NCI-H1105 treated with DMSO at 0.1 percent for 48 hours (cell line): ENCODE results near the gene TMEFF1.
A peak's percentile ranks its signal among the peaks of the same experiment; 100 is the strongest.
"Not testable (repeated sequence)": the region's sequence is repeated elsewhere in the genome, so short reads cannot be mapped to it uniquely, and the experiment has no call there.

Experiments used
- DNase-seq: peaks from one replicate; lab custom pipeline; 2025; lab: John Stamatoyannopoulos, UW

TMEFF1 gene, protein sequence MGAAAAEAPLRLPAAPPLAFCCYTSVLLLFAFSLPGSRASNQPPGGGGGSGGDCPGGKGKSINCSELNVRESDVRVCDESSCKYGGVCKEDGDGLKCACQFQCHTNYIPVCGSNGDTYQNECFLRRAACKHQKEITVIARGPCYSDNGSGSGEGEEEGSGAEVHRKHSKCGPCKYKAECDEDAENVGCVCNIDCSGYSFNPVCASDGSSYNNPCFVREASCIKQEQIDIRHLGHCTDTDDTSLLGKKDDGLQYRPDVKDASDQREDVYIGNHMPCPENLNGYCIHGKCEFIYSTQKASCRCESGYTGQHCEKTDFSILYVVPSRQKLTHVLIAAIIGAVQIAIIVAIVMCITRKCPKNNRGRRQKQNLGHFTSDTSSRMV

GRCh38 chr9:100472788-100473275 is at the start of gene TMEFF1:
TMEFF1 (plus strand) TSS chr9:100473149; CDS start chr9:100473545, 396 bp downstream.
- peak; percentile 43 for DNase-seq

DNA sequence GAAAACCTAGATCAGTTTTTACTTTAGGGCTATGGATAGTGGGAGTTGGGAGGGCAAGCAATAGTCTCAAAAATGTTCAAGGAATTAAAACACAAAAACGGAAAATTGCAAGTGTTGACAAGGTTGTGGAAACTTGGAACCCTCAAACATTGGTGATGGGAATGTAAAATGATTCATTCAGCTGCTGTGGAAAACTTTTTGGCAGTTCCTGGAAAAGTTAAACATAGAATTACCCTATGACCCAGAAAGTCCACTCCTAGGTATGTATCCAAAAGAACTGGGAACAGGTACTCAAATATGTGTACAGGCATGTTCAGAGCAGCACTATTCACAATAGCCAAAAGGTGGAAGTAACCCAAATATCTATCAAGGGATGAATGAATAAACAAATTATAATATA is 47.2 kb upstream of the TMEFF1 start:
- DNase-seq: no peak

- peak; percentile 15 for DNase-seq
Measured at GRCh38 chr9:100426189-100426529, 46.8 kb upstream of the TMEFF1 start.

DNA sequence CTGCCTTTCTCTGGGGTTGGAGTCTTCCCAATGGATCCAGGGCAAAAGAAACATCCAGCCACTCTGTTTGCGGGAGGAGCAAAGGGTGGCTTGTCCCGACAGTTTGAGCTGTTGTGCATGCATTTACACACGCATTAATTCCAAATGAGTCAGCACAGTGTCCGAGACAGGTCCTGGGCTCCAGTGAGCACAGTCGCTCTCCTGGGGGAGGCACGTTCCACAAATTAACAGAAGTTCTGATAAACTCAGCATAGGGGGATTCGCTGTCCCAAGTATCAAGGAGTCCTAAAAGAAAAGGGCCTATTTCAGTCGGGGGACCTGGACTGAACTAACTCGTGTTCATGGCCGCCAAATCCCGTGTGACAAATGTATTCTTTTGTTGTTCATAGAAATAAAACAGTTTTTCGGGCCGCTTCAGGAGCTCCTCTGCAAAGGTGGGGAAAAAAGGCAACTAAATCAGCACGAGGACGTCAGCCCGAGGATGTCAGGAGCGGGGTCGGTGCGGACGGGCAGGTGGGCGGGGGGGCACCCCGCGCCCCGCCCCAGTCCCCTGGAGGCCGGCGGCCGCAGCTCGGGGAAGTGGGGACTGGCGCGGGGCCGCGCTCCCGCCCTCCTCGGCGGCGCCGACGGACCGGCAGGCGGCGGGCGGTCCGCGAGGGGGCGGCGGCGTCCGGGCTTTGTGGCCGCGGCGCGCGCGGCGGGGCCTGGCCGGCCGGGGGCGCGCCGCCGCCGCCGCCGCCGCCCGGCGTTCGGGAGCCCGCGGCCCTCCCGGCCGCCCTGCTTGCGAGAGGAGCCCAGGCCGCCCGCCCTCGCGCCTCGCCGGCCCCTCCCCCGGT is 46.2 kb upstream of the TMEFF1 start, which contains the start of gene MSANTD3:
Gene MSANTD3, plus strand, starts transcription at position 614 of the 836 bp plus-strand sequence. CDS start 14,796 bp downstream, outside the sequence.
- DNase-seq: peak; percentile 46

DNA sequence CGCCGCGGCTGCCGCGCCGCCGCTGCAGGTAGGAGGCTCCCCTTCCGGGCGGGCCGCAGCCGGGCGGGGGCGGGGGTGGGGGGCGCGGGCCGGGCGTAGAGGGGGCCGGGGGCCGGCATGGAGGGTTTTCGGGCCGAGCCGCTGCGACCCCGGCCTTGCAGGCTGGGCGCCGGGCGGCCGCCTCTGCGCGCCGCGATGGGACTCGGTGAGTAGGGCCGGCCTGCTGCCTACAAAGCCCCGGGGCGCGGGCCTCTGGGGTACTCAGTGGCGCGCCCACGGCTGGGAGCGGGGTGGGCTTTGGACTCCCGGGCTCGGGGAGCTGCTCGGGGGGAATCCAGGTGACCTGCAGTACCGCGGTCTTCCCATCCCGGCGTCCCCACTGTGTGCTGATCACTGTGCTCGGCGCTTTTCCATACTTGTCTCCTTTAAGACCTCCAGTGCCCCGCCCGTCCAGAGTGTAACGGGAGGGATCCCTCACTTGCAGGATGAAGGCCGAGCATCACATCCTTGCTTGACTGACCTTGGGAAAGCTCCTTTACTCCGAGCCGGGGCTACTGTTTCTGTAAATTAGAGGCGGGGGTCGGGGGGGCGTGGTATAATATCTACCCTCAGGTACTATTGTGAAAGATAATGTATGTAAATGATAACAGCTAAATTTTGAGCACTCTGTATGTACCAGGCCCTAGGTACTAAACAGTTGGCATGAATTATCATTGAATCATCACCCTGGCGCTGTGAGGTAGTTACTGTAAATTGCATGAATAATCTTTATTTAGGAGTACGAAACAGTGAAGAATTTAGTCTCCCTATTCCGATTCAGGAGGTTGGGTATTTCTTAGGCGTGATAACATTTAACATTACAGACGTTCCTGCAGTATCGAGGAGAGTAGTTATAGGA is 45.3 kb upstream of the TMEFF1 start:
- DNase-seq: peak; percentile 42

DNA sequence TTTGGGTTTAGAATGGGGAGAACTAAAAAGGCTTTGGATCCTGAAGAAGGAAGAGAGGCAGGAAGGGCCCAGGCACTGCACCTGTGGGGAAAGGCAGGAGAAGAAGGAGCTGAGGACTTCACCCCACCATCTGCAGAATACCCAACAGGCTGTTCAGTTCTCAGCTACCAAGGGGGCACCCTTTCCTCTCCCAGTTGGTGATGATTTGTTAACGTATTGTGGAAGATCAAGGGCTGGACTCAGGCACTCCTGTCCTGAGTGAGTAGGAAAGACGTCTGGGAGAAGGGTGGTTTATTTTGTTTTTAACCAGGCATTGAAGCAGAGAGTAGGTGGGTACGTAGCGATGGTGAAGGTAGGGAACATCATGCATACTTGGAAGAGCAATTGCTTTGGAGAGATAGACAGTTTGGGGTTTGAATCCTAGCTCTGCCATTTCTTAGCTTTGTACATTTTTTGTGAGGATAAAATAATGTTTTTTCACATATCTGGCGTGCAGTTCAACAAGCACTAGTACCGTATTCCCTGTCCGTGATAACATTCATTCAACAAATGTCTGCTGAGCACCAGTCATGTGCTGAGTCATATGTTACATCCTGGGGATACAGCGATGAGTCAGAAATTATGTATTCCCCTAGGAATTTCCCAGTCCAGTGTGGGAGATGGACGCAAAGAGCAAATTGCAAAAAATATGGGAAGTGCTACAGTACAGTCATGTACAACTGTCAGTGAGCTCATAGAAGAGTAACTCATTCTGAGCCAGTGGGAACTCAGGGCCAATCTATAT is 43.9 kb upstream of the TMEFF1 start:
- DNase-seq: no peak

GRCh38 chr9:100430286-100430940 is 42.5 kb upstream of the TMEFF1 start:
- DNase-seq: no peak

- DNase-seq: no peak
Measured at GRCh38 chr9:100431886-100432285, 41.1 kb upstream of the TMEFF1 start.

DNA sequence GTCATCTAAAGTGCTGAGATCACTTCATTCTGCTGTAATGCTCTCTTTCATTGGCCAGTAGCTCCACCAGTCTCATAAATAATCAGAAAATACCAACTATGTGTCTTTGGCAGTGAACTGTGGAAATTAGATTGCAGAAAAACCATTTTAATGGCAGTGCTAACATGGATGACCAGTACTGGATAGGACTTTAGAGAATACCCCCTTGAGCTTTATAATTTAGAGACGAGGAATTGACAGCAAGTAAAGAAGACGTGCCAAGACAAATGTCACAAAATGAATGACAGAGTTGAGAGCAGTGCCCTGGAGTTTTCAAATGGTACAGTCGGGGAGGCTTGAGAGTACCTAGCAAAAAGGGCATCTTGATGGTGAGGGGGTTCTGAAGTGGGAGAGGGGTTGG is 40.2 kb upstream of the TMEFF1 start:
- no peak for DNase-seq

- DNase-seq: no peak
Measured at GRCh38 chr9:100436571-100436970, 36.4 kb upstream of the TMEFF1 start.

- peak; percentile 50 for DNase-seq
Measured at GRCh38 chr9:100437860-100438805, 34.8 kb upstream of the TMEFF1 start.

DNA sequence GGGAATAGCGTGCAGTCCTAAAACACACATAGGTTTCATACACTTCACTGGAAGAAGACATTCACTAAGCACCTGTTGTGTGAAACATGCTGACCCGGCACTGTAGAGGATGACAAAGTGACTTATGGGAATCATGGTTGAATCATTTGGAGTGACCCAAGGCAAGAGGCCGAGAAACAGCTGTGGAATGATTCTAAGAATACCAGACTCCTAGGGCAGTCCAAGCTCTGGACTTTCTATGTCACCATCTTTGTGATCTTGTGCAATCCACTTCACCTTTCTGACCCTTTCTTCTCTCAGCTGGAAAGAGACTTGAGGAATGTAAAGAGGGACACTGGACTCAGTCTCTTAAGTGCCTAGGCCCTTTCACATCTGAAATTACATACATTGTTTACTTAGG is 32.9 kb upstream of the TMEFF1 start:
- DNase-seq: no peak

DNA sequence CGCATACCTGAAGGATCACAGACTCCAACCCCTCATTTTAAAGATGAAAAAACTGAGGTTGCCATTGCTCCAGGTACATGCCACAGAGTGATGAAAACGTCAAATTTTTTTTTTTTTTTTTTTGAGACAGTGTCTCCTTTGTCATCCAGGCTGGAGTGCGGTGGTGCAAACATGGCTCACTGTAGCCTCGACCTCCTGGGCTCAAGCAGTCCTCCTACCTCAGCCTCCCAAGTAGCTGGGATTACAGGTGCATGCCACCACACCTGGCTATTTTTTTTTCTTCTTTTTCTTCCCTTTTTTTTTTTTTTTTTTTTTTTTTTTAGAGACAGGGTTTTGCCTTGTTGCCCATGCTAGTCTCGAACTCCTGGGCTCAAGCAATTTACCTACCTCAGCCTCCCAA is 32.5 kb upstream of the TMEFF1 start:
- not testable (repeated sequence) for DNase-seq

DNA sequence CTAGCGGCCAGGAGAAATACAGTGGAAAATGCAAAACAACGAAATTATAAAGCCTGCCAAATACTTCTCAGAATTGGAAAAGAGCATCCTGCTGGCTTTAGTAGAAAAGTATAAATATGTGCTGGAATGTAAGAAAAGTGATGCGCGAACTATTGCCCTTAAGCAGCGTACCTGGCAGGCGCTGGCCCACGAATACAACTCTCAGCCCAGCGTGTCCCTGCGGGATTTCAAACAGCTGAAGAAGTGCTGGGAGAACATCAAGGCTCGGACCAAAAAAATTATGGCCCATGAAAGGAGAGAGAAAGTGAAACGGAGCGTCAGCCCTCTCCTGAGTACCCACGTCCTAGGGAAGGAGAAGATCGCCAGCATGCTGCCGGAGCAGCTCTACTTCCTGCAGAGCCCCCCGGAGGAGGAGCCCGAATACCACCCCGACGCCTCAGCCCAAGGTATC is 31.0 kb upstream of the TMEFF1 start:
- no peak for DNase-seq

DNA sequence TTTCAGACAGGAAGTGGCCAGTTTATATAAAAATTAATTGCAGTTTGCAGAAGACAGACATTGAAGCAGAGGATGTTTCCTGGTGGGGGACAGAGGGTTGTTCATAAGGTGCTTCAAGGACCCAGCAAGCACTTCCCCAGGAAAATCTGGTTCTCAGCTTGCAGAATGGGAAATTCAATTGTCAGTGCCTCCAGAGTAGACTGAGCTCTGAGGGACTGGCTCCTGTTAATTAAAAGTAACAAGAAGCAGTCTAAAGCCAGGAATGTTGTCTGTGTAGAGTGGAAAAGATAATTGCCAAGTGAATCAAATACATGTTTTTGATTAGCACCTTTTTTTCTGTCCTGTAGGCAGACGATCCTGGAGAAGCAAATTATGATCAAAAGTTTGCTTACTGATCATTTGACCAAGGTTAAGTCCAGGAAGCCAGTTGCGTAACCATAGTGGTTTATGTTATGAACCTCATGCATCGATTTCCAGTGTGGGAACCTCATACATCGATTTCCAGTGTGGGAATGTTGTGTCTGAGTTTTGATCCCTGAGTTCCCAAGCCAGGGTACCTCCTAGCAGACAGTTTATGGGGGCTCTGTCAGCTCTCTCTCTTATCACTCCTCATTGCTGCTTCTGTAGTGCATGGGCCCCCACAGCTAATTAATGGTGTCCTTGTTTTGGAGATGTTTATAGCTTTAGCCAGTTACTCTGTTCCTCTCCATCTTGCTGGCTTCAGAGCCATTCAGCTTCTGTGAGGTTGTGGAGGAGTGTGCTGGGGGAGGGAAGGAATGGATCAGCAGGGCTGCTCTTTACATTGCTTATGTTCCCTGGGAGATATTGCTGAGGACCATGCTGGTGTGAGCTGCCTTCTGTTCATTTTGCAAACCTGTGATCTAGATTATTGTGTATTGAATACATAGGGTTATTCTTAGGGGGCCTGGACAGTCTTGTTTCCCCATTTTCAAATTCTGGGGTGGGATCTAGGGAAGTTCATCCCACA is 28.9 kb upstream of the TMEFF1 start:
- DNase-seq: no peak

- no peak for DNase-seq
Measured at GRCh38 chr9:100445161-100445902, 27.6 kb upstream of the TMEFF1 start.

GRCh38 chr9:100445903-100446549 is 26.9 kb upstream of the TMEFF1 start:
- no peak for DNase-seq
